ENCODE results near the gene PLD5.
"Not testable (repeated sequence)": the region's sequence is repeated elsewhere in the genome, so short reads cannot be mapped to it uniquely, and the experiment has no call there.

PLD5 gene

GRCh38 chr1:242282758-242283485, 241.6 kb downstream of the PLD5 start:
- not testable (repeated sequence) for DNase-seq (ENCODE audit: low read depth)

- not testable (repeated sequence) for DNase-seq (ENCODE audit: low read depth)
These were observed 246.1 kb downstream of the PLD5 start for GRCh38 chr1:242278406-242278805.

- DNase-seq (ENCODE audit: low read depth): not testable (repeated sequence)
These were observed 247.7 kb downstream of the PLD5 start for GRCh38 chr1:242276769-242277168.

GRCh38 chr1:242267004-242267403, 257.5 kb downstream of the PLD5 start:
- not testable (repeated sequence) for DNase-seq (ENCODE audit: low read depth)

GRCh38 chr1:242264419-242264818, 260.1 kb downstream of the PLD5 start:
- DNase-seq (ENCODE audit: low read depth): not testable (repeated sequence)

GRCh38 chr1:242245255-242245654, 279.2 kb downstream of the PLD5 start:
- DNase-seq (ENCODE audit: low read depth): no peak

- DNase-seq (ENCODE audit: low read depth): no peak
These were observed 281.0 kb downstream of the PLD5 start for GRCh38 chr1:242243472-242243871.

GRCh38 chr1:242242983-242243382, 281.5 kb downstream of the PLD5 start:
- no peak for DNase-seq (ENCODE audit: low read depth)

- no peak for DNase-seq (ENCODE audit: low read depth)
These were observed 282.6 kb downstream of the PLD5 start for GRCh38 chr1:242241936-242242335.

- no peak for DNase-seq (ENCODE audit: low read depth)
These were observed 283.8 kb downstream of the PLD5 start for GRCh38 chr1:242240691-242241090.

- DNase-seq (ENCODE audit: low read depth): no peak
These were observed 284.4 kb downstream of the PLD5 start for GRCh38 chr1:242240077-242240476.

- no peak for DNase-seq (ENCODE audit: low read depth)
These were observed 285.1 kb downstream of the PLD5 start for GRCh38 chr1:242239398-242239797.

- no peak for DNase-seq (ENCODE audit: low read depth)
These were observed 287.4 kb downstream of the PLD5 start for GRCh38 chr1:242237051-242237450.

- DNase-seq (ENCODE audit: low read depth): no peak
These were observed 295.5 kb downstream of the PLD5 start for GRCh38 chr1:242228991-242229390.

GRCh38 chr1:242225767-242226573, 298.5 kb downstream of the PLD5 start:
- DNase-seq (ENCODE audit: low read depth): no peak

- DNase-seq (ENCODE audit: low read depth): not testable (repeated sequence)
These were observed 299.4 kb downstream of the PLD5 start for GRCh38 chr1:242224878-242225766.

GRCh38 chr1:242224461-242224860, 300.0 kb downstream of the PLD5 start:
- no peak for DNase-seq (ENCODE audit: low read depth)

GRCh38 chr1:242219905-242220304, 304.6 kb downstream of the PLD5 start:
- no peak for DNase-seq (ENCODE audit: low read depth)

GRCh38 chr1:242219298-242219901, 305.1 kb downstream of the PLD5 start:
- DNase-seq (ENCODE audit: low read depth): no peak

- DNase-seq (ENCODE audit: low read depth): no peak
These were observed 308.1 kb downstream of the PLD5 start for GRCh38 chr1:242216368-242216767.

GRCh38 chr1:242214455-242214854, 310.0 kb downstream of the PLD5 start:
- not testable (repeated sequence) for DNase-seq (ENCODE audit: low read depth)

- not testable (repeated sequence) for DNase-seq (ENCODE audit: low read depth)
These were observed 311.5 kb downstream of the PLD5 start for GRCh38 chr1:242212961-242213360.

Data from activated T-cell treated with anti-CD3 and anti-CD28 coated beads for 24 hours (primary cell).